ENCODE data around the gene PDLIM3. TPM values are rescaled to one million over a fixed set of nuclear protein-coding genes. Genes with fewer than 3 reads are reported as not detected.

Gene PDLIM3
- total and polyA plus RNA-seq, 2 of the 13 experiments (the other 11 are each of a cell fraction or from before 2014, with no cell fraction given), result 5.9 to 14.0 TPM

- TF ChIP-seq ZNF816 (CRISPR knock-in tag; IDR thresholded peaks at IDR 0.05; ENCODE audit: borderline replicate concordance) (no peak), PLRG1 (conservative IDR thresholded peaks at IDR 0.05) (no peak)
Observed at GRCh38 chr4:185554365-185555126, 19.2 kb upstream of the PDLIM3 start (continued).

- no peaks in the 10 kb centered on the region for H3K9me3 ChIP-seq (ENCODE audit: low read length)
- no peaks in the 10 kb centered on the region for H3K79me2 ChIP-seq (ENCODE audit: insufficient read depth, low read length)
- ChIA-PET CTCF (ENCODE audit: low intra/inter-chr PET ratio, low total read pairs) (no interaction called here), POLR2A (no interaction called here)
- 41% methylated on average over 2 of the region's 2 CpGs for WGBS (ENCODE audit: low lambda C conversion rate)
- H3K27me3 ChIP-seq (ENCODE audit: control insufficient read depth in 1 of 2, insufficient read depth in 2 of 2, low read length in 2 of 2), result peaks cover 2 to 5% of the 10 kb centered on the region in 2 experiments; a peak in 2 of 5 replicates
- H3K9ac ChIP-seq (ENCODE audit: insufficient read depth, low read depth, low read length), result no peak overlapping the region
- H3K4me2 ChIP-seq (ENCODE audit: low read depth, low read length), result no peak overlapping the region
- H3K4me1 ChIP-seq (ENCODE audit: insufficient read depth, low read length), result no peaks in the 10 kb centered on the region
- no peak for DNase-seq (ENCODE audit: low spot score)
- H3K36me3 ChIP-seq (replicated peaks in 1 of 2; ENCODE audit: control insufficient read depth in 1 of 2, insufficient read depth in 2 of 2, low read length in 2 of 2), result no peaks in the 10 kb centered on the region
- H3K27ac ChIP-seq (ENCODE audit: extremely low read length, insufficient read depth, low read length), result no peak overlapping the region
- in situ Hi-C loops (cut with HindIII; ENCODE audit: extremely low pct_ligation_motif_present, low pct_unique_long_range_greater_than_20kb), result no loop called here
- intact Hi-C loops (cut with micrococcal nuclease; ENCODE audit: unreplicated experiment), result no loop called here
- H3K4me3 ChIP-seq (replicated peaks in 1 of 3; ENCODE audit: insufficient read depth in 1 of 3, low read depth in 2 of 3, low read length in 3 of 3), result no peak overlapping the region
- no peak for TF ChIP-seq TBX3 (IDR thresholded peaks at IDR 0.05; ENCODE audit: borderline replicate concordance)
- no peak for TF ChIP-seq CC2D1A (CRISPR knock-in tag; IDR thresholded peaks at IDR 0.05)
- no peak for TF ChIP-seq ZNF615 (CRISPR knock-in tag; IDR thresholded peaks at IDR 0.05; ENCODE audit: borderline replicate concordance)
- no peak for TF ChIP-seq FOXK2 (IDR thresholded peaks at IDR 0.05)
- TF ChIP-seq HOXA5 (CRISPR knock-in tag; IDR thresholded peaks at IDR 0.05), result no peak
- TF ChIP-seq FIP1L1 (IDR thresholded peaks at IDR 0.05; ENCODE audit: borderline replicate concordance, insufficient read depth, low read depth, low read length), result no peak
- no peak for TF ChIP-seq NCOR1 (IDR thresholded peaks at IDR 0.05; ENCODE audit: borderline replicate concordance, low read length)
- no peak for TF ChIP-seq ARID5B (CRISPR knock-in tag; IDR thresholded peaks at IDR 0.05)
- no peak for TF ChIP-seq GLI4 (CRISPR knock-in tag; IDR thresholded peaks at IDR 0.05; ENCODE audit: borderline replicate concordance)
- TF ChIP-seq ZNF260 (CRISPR knock-in tag; IDR thresholded peaks at IDR 0.05; ENCODE audit: borderline replicate concordance, low read depth), result no peak
- no peak for TF ChIP-seq PCBP2 (optimal IDR thresholded peaks at IDR 0.05; ENCODE audit: low read depth, low read length, poor library complexity, severe bottlenecking)
- no peak for TF ChIP-seq ZNF775 (CRISPR knock-in tag; IDR thresholded peaks at IDR 0.05; ENCODE audit: borderline replicate concordance)
- no peak for TF ChIP-seq SNAI1 (CRISPR knock-in tag; IDR thresholded peaks at IDR 0.05; ENCODE audit: borderline replicate concordance)
- no peak for TF ChIP-seq CENPT (CRISPR knock-in tag; IDR thresholded peaks at IDR 0.05; ENCODE audit: low read depth)
- TF ChIP-seq TFAP4 (IDR thresholded peaks at IDR 0.05; ENCODE audit: borderline replicate concordance, low read depth), result no peak
- H2AFZ ChIP-seq (ENCODE audit: low read length), result no peak overlapping the region
- BruUV-seq (replicated peaks), result no TSS peak
- FAIRE-seq, result no peak
- no peaks in the 10 kb centered on the region for H4K20me1 ChIP-seq (ENCODE audit: insufficient read depth, low read length)
- no peak for ATAC-seq
Observed at GRCh38 chr4:185552254-185552653, 16.9 kb upstream of the PDLIM3 start.
